ENCODE results near the gene THAP4. TPM values are rescaled to one million over a fixed set of nuclear protein-coding genes. Genes with fewer than 3 reads are reported as not detected.

The THAP4 gene
- total and polyA plus RNA-seq, 8 donors: 36.3 to 48.4 (median 42.2) TPM

GRCh38 chr2:241555711-241556110 is 81.2 kb downstream of the THAP4 start:
- no peak for TF ChIP-seq CTCF (IDR thresholded peaks at IDR 0.05)

GRCh38 chr2:241554610-241555322 is 82.2 kb downstream of the THAP4 start:
- H3K27ac ChIP-seq: peak overlapping the region in 1 of 2 donors; percentile 10
- H3K9me3 ChIP-seq: peaks cover 0 to 4% of the 10 kb centered on the region in 2 donors
- ATAC-seq (peak; percentile 35), DNase-seq (peak in 1 of 4 donors; percentile 2)
- no peaks in the 10 kb centered on the region for H3K36me3 ChIP-seq
- H3K4me1 ChIP-seq: peaks cover 16 to 37% of the 10 kb centered on the region in 2 donors
- peaks cover 0 to 67% of the 10 kb centered on the region in 2 donors for H3K27me3 ChIP-seq
- H3K4me3 ChIP-seq: no peak overlapping the region
- intact Hi-C loops (cut with DNase I): no loop called here
- no peak for TF ChIP-seq CTCF (IDR thresholded peaks at IDR 0.05)

More at GRCh38 chr2:241555711-241556110, 81.2 kb downstream of the THAP4 start:
- Histone ChIP-seq H3K36me3 (no peaks in the 10 kb centered on the region), H3K27ac (no peak overlapping the region), H3K9me3 (peaks cover 0 to 4% of the 10 kb centered on the region in 2 donors), H3K4me3 (no peak overlapping the region), H3K4me1 (peaks cover 23 to 43% of the 10 kb centered on the region in 2 donors), H3K27me3 (peaks cover 0 to 75% of the 10 kb centered on the region in 2 donors)
- ATAC-seq (no peak), DNase-seq (peak in 1 of 4 donors; percentile 2)
- intact Hi-C loops (cut with DNase I): no loop called here

- ATAC-seq: no peak
- intact Hi-C loops (cut with DNase I): no loop called here
Measured at GRCh38 chr2:241553981-241554380, 83.0 kb downstream of the THAP4 start.

GRCh38 chr2:241553512-241553830 is 83.5 kb downstream of the THAP4 start:
- Histone ChIP-seq H3K27me3 (peaks cover 0 to 57% of the 10 kb centered on the region in 2 donors), H3K4me1 (peaks cover 14 to 27% of the 10 kb centered on the region in 2 donors), H3K4me3 (no peak overlapping the region), H3K27ac (no peak overlapping the region), H3K36me3 (no peaks in the 10 kb centered on the region), H3K9me3 (peaks cover 0 to 4% of the 10 kb centered on the region in 2 donors)
- DNase-seq (peak in 1 of 4 donors; percentile 9), ATAC-seq (no peak)
- intact Hi-C loops (cut with DNase I): no loop called here
- no peak for TF ChIP-seq CTCF (IDR thresholded peaks at IDR 0.05)

More at GRCh38 chr2:241553981-241554380, 83.0 kb downstream of the THAP4 start:
- no peak for TF ChIP-seq CTCF (IDR thresholded peaks at IDR 0.05)
- H3K4me1 ChIP-seq: peaks cover 14 to 29% of the 10 kb centered on the region in 2 donors
- H3K27me3 ChIP-seq: peaks cover 0 to 60% of the 10 kb centered on the region in 2 donors
- no peaks in the 10 kb centered on the region for H3K36me3 ChIP-seq
- H3K27ac ChIP-seq: no peak overlapping the region
- peak in 1 of 4 donors; percentile 65 for DNase-seq
- H3K9me3 ChIP-seq: peaks cover 0 to 4% of the 10 kb centered on the region in 2 donors
- H3K4me3 ChIP-seq: no peak overlapping the region

- peaks cover 0 to 4% of the 10 kb centered on the region in 2 donors for H3K9me3 ChIP-seq
- ATAC-seq (no peak), DNase-seq (peak in 1 of 4 donors; percentile 80)
- peaks cover 14 to 25% of the 10 kb centered on the region in 2 donors for H3K4me1 ChIP-seq
- no peak for TF ChIP-seq CTCF (IDR thresholded peaks at IDR 0.05)
- H3K36me3 ChIP-seq: no peaks in the 10 kb centered on the region
- intact Hi-C loops (cut with DNase I): no loop called here
- peak overlapping the region in 1 of 2 donors; percentile 28 for H3K27ac ChIP-seq
- H3K4me3 ChIP-seq: peak overlapping the region in 1 of 2 donors; percentile 17
- peaks cover 0 to 56% of the 10 kb centered on the region in 2 donors for H3K27me3 ChIP-seq
Measured at GRCh38 chr2:241551998-241552737, 84.8 kb downstream of the THAP4 start.
